Duodenal mucosa (tissue), 2 donors: ENCODE measurements around the gene CARNS1.

Experiments used
- H3K27ac ChIP-seq: one replicate; pipeline ENCODE4 v1.7.0; 2013; ENCODE audit warnings: low read depth, low read length
- H3K27me3 ChIP-seq, 2 donors: one replicate each; pipeline ENCODE4 v1.7.0; 2013; ENCODE audit warnings: low read length in 2 of 2, control low read depth in 1 of 2; ENCODE audit not compliant: insufficient read depth in 2 of 2, control insufficient read depth in 1 of 2
- H3K36me3 ChIP-seq, 2 donors: one replicate each; pipeline ENCODE4 v1.7.0; 2013; ENCODE audit warnings: low read length in 2 of 2, control low read depth in 1 of 2; ENCODE audit not compliant: insufficient read depth in 2 of 2, control insufficient read depth in 1 of 2
- H3K4me1 ChIP-seq, 2 donors: one replicate each; pipeline ENCODE4 v1.7.0; 2013; ENCODE audit warnings: low read length in 2 of 2, control low read depth in 1 of 2; ENCODE audit not compliant: insufficient read depth in 2 of 2, control insufficient read depth in 1 of 2
- H3K4me3 ChIP-seq, 2 donors: one replicate each; pipeline ENCODE4 v1.7.0; 2013; ENCODE audit warnings: low read length in 2 of 2, low read depth in 1 of 2
- H3K9ac ChIP-seq, 2 donors: one replicate each; pipeline ENCODE4 v1.7.0; 2013; ENCODE audit warnings: low read length in 2 of 2, low read depth in 1 of 2
- H3K9me3 ChIP-seq, 2 donors: one replicate each; pipeline ENCODE4 v1.7.0; 2013; ENCODE audit warnings: low read length in 2 of 2, control low read depth in 1 of 2; ENCODE audit not compliant: control insufficient read depth in 1 of 2

CARNS1 gene

GRCh38 chr11:67441731-67442351 is 26.4 kb downstream of the CARNS1 start:
- Histone ChIP-seq H3K27ac (no peak overlapping the region), H3K36me3 (peaks cover 4 to 32% of the 10 kb centered on the region in 2 donors), H3K4me3 (peak overlapping the region; percentile 79 to 85), H3K9me3 (no peaks in the 10 kb centered on the region), H3K9ac (peak overlapping the region; percentile 74 to 92), H3K4me1 (peaks cover 21 to 33% of the 10 kb centered on the region in 2 donors), H3K27me3 (no peaks in the 10 kb centered on the region)

GRCh38 chr11:67442504-67443404 is 27.3 kb downstream of the CARNS1 start:
- Histone ChIP-seq H3K9me3 (no peaks in the 10 kb centered on the region), H3K4me1 (peaks cover 21 to 34% of the 10 kb centered on the region in 2 donors), H3K27ac (peak overlapping the region; percentile 84), H3K4me3 (peak overlapping the region; percentile 79 to 85), H3K27me3 (no peaks in the 10 kb centered on the region), H3K36me3 (peaks cover 4 to 26% of the 10 kb centered on the region in 2 donors), H3K9ac (peak overlapping the region; percentile 74 to 92)

GRCh38 chr11:67445515-67445914 is 30.0 kb downstream of the CARNS1 start:
- Histone ChIP-seq H3K9me3 (no peaks in the 10 kb centered on the region), H3K27ac (no peak overlapping the region), H3K9ac (no peak overlapping the region), H3K4me1 (peaks cover 16 to 37% of the 10 kb centered on the region in 2 donors), H3K36me3 (peaks cover 4 to 11% of the 10 kb centered on the region in 2 donors), H3K4me3 (no peak overlapping the region), H3K27me3 (no peaks in the 10 kb centered on the region)

GRCh38 chr11:67448220-67448609 is 32.7 kb downstream of the CARNS1 start:
- no peak overlapping the region for H3K27ac ChIP-seq
- H3K9me3 ChIP-seq = no peaks in the 10 kb centered on the region
- no peaks in the 10 kb centered on the region for H3K27me3 ChIP-seq
- H3K4me1 ChIP-seq = peaks cover 8 to 31% of the 10 kb centered on the region in 2 donors
- no peaks in the 10 kb centered on the region for H3K36me3 ChIP-seq
- no peak overlapping the region for H3K4me3 ChIP-seq
- H3K9ac ChIP-seq = peak overlapping the region in 1 of 2 donors; percentile 25

- no peak overlapping the region for H3K27ac ChIP-seq
Observed at GRCh38 chr11:67449116-67449844, 33.8 kb downstream of the CARNS1 start.

GRCh38 chr11:67450796-67451657 is 35.5 kb downstream of the CARNS1 start:
- Histone ChIP-seq H3K4me1 (peaks cover 0 to 18% of the 10 kb centered on the region in 2 donors), H3K27ac (no peak overlapping the region), H3K4me3 (no peak overlapping the region), H3K36me3 (no peaks in the 10 kb centered on the region), H3K27me3 (no peaks in the 10 kb centered on the region), H3K9me3 (no peaks in the 10 kb centered on the region), H3K9ac (no peak overlapping the region)

More at GRCh38 chr11:67449116-67449844, 33.8 kb downstream of the CARNS1 start:
- Histone ChIP-seq H3K36me3 (no peaks in the 10 kb centered on the region), H3K9me3 (no peaks in the 10 kb centered on the region), H3K4me1 (peaks cover 8 to 27% of the 10 kb centered on the region in 2 donors), H3K9ac (no peak overlapping the region), H3K27me3 (no peaks in the 10 kb centered on the region), H3K4me3 (no peak overlapping the region)

- Histone ChIP-seq H3K36me3 (no peaks in the 10 kb centered on the region), H3K9ac (no peak overlapping the region), H3K4me1 (peaks cover 0 to 18% of the 10 kb centered on the region in 2 donors), H3K4me3 (no peak overlapping the region), H3K9me3 (no peaks in the 10 kb centered on the region), H3K27ac (no peak overlapping the region), H3K27me3 (no peaks in the 10 kb centered on the region)
Observed at GRCh38 chr11:67451658-67451976, 36.1 kb downstream of the CARNS1 start.

- Histone ChIP-seq H3K27me3 (no peaks in the 10 kb centered on the region), H3K9me3 (no peaks in the 10 kb centered on the region), H3K4me1 (peaks cover 0 to 18% of the 10 kb centered on the region in 2 donors), H3K4me3 (no peak within 1 kb of the TSS), H3K36me3 (no peaks in the 10 kb centered on the region), H3K27ac (no peak within 1 kb of the TSS), H3K9ac (no peak within 1 kb of the TSS)
Observed at GRCh38 chr11:67452141-67452952, 36.9 kb downstream of the CARNS1 start, which contains the start of gene GPR152. TSS of gene GPR152 (minus strand) at chr11:67452729. CDS start at chr11:67452724, 5 bp downstream.
